Pancreas (tissue), 10 donors: ENCODE measurements around the gene MTUS2. TPM values are rescaled to one million over a fixed set of nuclear protein-coding genes. Genes with fewer than 3 reads are reported as not detected.

Experiments used
- ATAC-seq, 4 donors: fragments of 200-7000 bp; cut with Tn5 transposase; one replicate each; pipeline versions ENCODE4 v1.8.0 to v1.9.1; 2020; ENCODE audit warnings: mild to moderate bottlenecking in 4 of 4, moderate library complexity in 4 of 4
- DNase-seq, 6 donors: peaks; one replicate each; pipeline ENCODE4 v3.0.0-alpha.2; 2020
- FAIRE-seq: peaks from 2 replicates; lab custom pipeline; 2012; peaks lifted over from hg19 to GRCh38; lab: Jason Lieb, UNC
- H3K27ac ChIP-seq, 4 donors: fragments of 200-600 bp; sonication (generic); 1 replicate in 3 of 4; 2 replicates in 1 of 4; pipeline versions ENCODE4 v1.5.0 to v1.8.0; 2020
- H3K27me3 ChIP-seq, 4 donors: fragments of 200-600 bp; one replicate each; pipeline ENCODE4 v1.8.0; 2021
- H3K36me3 ChIP-seq, 3 donors: fragments of 200-600 bp; sonication (generic) in 1 of 3; one replicate each; pipeline versions ENCODE4 v1.5.0 to v1.8.0; 2020 to 2021
- H3K4me1 ChIP-seq, 3 donors: fragments of 200-600 bp; one replicate each; pipeline ENCODE4 v1.8.0; 2021
- H3K4me3 ChIP-seq, 4 donors: fragments of 200-600 bp; sonication (generic) in 2 of 4; one replicate each; pipeline versions ENCODE4 v1.5.0 to v1.8.0; 2020 to 2021
- H3K9me3 ChIP-seq, 4 donors: fragments of 200-600 bp; one replicate each; pipeline ENCODE4 v1.8.0; 2021
- WGBS, 2 donors: extraction: QIAGEN DNeasy Blood & Tissue Kit; methylation state at CpG; one replicate each; pipeline ENCODE4 v1.1.7; 2013; 5-methylcytosine and 5-hydroxymethylcytosine counted together
- intact Hi-C, 3 donors: fragments of 100-400 bp; cut with DNase I; formaldehyde crosslinking; loops; one replicate each; pipeline versions ENCODE4 v1.11.1 to v1.14.2; 2022
- polyA plus RNA-seq, 2 donors: library from polyadenylated mRNA; stranded (reverse); fragments of 200-250 nt; gene quantifications; one replicate each; pipeline ENCODE4 v1.2.3, GENCODE V29; 2013
- total RNA-seq, 6 donors: library from RNA; stranded (reverse); fragmentation: NEBNext Ultra II Directional in 4 of 6; extraction: Animal tissue kit (Norgen Biotek cat#: 25700) in 4 of 6; gene quantifications; one replicate each; pipeline versions ENCODE4 v1.2.1 to v1.2.4, GENCODE V29; 2021 to 2023
- TF ChIP-seq, protein P1 (sequence below), 4 donors: fragments of 200-600 bp; sonication (generic) in 3 of 4; IDR thresholded peaks; one replicate each; pipeline versions ENCODE4 v1.5.0 to v1.8.0; 2021; ENCODE audit warnings: antibody characterized with exemption in 4 of 4
- donor health status: healthy with polysubstance abuse.
- donor health status: DM: no; HTN: no; CAD: no; lungs with moderate emphysema.
- donor health status: DM: no; HTN: no; CAD: no.
- donor health status: control.
- donor health status: control.
- donor health status: Bipolar disorder and iron deficiency.
- donor health status: DM: yes; HTN: yes; CAD: no.
- donor health status: DM: no; HTN: no; CAD: no.
- donor health status: DM: no; HTN: no; CAD: no.
- donor health status: DM: yes; HTN: yes; CAD: no.

MTUS2 gene
- total and polyA plus RNA-seq, 8 donors: 2.2 to 9.0 (median 4.8) TPM

DNA sequence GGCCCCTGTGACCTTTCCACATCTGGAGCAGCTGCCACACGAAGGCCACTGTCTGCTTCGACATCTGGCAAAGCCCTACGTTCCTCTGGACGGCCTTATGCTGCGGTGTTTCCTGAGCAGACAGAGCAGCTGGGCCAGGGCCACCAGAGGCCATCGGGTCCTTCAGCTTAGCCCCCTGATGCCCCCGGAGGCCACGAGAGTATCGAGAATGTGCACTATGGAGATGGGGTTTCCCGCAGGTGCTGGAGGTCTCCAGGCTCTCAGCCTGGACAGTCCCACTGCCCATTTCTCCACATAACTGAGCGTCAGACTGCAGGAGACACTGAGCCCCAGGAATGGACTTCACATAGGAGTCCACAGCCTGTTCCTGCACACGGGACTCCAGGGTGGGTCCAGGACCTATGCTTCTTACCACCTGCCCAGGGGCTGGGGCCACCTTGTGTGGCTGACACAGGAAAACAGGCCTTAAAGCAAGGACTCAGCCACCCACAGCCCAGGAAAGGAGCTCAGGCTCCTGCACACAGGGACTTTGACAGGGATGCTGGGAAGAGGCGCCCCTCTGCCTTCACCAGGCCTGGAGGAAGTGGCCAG, 694.7 kb downstream of the MTUS2 start:
- TF ChIP-seq, protein P1, sequence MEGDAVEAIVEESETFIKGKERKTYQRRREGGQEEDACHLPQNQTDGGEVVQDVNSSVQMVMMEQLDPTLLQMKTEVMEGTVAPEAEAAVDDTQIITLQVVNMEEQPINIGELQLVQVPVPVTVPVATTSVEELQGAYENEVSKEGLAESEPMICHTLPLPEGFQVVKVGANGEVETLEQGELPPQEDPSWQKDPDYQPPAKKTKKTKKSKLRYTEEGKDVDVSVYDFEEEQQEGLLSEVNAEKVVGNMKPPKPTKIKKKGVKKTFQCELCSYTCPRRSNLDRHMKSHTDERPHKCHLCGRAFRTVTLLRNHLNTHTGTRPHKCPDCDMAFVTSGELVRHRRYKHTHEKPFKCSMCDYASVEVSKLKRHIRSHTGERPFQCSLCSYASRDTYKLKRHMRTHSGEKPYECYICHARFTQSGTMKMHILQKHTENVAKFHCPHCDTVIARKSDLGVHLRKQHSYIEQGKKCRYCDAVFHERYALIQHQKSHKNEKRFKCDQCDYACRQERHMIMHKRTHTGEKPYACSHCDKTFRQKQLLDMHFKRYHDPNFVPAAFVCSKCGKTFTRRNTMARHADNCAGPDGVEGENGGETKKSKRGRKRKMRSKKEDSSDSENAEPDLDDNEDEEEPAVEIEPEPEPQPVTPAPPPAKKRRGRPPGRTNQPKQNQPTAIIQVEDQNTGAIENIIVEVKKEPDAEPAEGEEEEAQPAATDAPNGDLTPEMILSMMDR (IDR thresholded peaks at IDR 0.05): no peak
- no peaks in the 10 kb centered on the region for H3K4me1 ChIP-seq
- no peaks in the 10 kb centered on the region for H3K27me3 ChIP-seq
- WGBS, 2 donors: 77 to 86% methylated on average over 13 of the region's 13 CpGs
- no peak overlapping the region for H3K27ac ChIP-seq
- no peak for FAIRE-seq
- peak in 1 of 6 donors; percentile 31 for DNase-seq
- no peaks in the 10 kb centered on the region for H3K9me3 ChIP-seq
- no peak overlapping the region for H3K4me3 ChIP-seq
- no peak for ATAC-seq
- intact Hi-C loops: loop anchor here in 2 of 3 donors (5.0 to 10.0 kb wide), 2 partner anchors 192 to 600 kb away; no protein-coding TSS in a partner anchor
- H3K36me3 ChIP-seq: peaks cover 0 to 58% (median 24%) of the 10 kb centered on the region in 3 donors

DNA sequence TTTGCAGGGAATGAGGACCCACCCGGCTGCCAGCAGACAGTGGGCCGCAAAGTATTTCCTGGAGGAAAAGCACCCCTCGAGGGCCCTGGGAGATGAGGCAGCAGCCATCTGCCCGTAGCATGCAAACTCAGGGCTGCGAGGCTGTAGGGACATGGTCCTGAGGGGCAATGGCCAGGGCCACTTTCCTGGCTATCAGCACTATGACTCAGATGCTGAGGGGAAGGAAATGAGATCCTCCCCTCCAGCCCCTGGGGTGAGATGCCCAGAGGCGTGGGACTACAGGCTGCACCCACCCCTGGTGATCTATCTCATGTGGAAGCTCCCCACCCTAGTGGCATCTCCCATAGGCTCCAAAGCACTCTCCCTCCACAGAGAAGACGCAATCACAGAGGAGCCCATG, 695.2 kb downstream of the MTUS2 start:
- H3K4me3 ChIP-seq: no peak overlapping the region
- DNase-seq (peak in 1 of 6 donors; percentile 34), FAIRE-seq (no peak), ATAC-seq (no peak)
- TF ChIP-seq, protein P1 (IDR thresholded peaks at IDR 0.05): no peak
- no peaks in the 10 kb centered on the region for H3K27me3 ChIP-seq
- peaks cover 0 to 58% (median 24%) of the 10 kb centered on the region in 3 donors for H3K36me3 ChIP-seq
- intact Hi-C loops: loop anchor here in 1 of 3 donors (10.0 kb wide), 1 partner anchor 599 kb away; no protein-coding TSS in a partner anchor
- no peak overlapping the region for H3K27ac ChIP-seq
- H3K9me3 ChIP-seq: no peaks in the 10 kb centered on the region
- no peaks in the 10 kb centered on the region for H3K4me1 ChIP-seq
- 94 to 96% methylated on average over 7 of the region's 7 CpGs for WGBS, 2 donors

DNA sequence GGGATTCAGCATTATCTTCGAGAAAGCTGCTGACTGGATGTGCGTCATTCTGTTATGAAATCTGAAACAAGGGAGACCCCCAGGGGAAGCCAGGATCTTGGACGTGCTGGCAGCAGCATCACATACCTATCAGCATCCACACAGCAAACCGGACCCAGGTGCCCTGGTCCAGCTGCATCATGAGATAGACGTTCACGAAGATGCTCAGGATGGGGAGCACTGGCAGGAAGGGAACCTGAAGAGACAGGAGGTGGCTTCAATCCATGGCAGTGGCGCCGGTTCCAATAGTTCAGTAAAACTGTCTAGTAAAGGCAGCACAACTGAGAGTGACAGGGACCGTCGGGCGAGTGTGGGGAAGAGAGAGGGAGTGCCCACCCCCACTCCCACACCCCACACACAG, 695.9 kb downstream of the MTUS2 start:
- Histone ChIP-seq H3K27ac (no peak overlapping the region), H3K27me3 (no peaks in the 10 kb centered on the region), H3K4me3 (no peak overlapping the region), H3K4me1 (no peaks in the 10 kb centered on the region), H3K36me3 (peaks cover 0 to 58% (median 24%) of the 10 kb centered on the region in 3 donors), H3K9me3 (no peaks in the 10 kb centered on the region)
- ATAC-seq: no peak
- TF ChIP-seq, protein P1 (IDR thresholded peaks at IDR 0.05): no peak
- DNase-seq: peak in 1 of 6 donors; percentile 26
- WGBS, 2 donors: 93 to 94% methylated on average over 11 of the region's 11 CpGs
- intact Hi-C loops: loop anchor here in 1 of 3 donors (10.0 kb wide), 1 partner anchor 599 kb away; no protein-coding TSS in a partner anchor
- FAIRE-seq: no peak

DNA sequence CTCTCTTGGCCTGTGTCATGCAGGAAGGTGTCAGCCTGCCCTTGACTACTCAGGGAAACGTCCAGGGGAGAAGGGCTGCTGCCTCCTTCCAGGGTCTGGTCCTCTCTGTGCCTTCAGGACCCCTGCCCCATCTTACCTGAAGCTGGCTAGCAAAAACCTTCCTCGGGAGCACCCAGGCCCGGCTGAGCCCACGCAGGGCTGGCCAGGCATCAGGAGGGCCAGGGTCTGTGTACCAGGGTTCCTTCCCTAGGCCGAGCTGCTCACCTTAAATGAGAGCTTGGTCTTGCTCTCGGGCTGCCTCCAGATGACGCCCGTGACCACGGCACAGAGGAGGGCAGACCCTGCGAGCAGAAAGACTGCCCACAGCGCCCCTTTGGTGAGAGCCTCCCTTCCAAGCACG, 696.7 kb downstream of the MTUS2 start:
- no peak for ATAC-seq
- Histone ChIP-seq H3K4me3 (no peak overlapping the region), H3K27ac (no peak overlapping the region), H3K27me3 (no peaks in the 10 kb centered on the region), H3K36me3 (peaks cover 0 to 55% (median 24%) of the 10 kb centered on the region in 3 donors), H3K4me1 (no peaks in the 10 kb centered on the region), H3K9me3 (no peaks in the 10 kb centered on the region)
- intact Hi-C loops: loop anchor here in 1 of 3 donors (10.0 kb wide), 1 partner anchor 598 kb away; no protein-coding TSS in a partner anchor
- TF ChIP-seq, protein P1 (IDR thresholded peaks at IDR 0.05): no peak
- no peak for FAIRE-seq
- 93 to 94% methylated on average over 12 of the region's 12 CpGs for WGBS, 2 donors
- peak in 1 of 6 donors; percentile 35 for DNase-seq

DNA sequence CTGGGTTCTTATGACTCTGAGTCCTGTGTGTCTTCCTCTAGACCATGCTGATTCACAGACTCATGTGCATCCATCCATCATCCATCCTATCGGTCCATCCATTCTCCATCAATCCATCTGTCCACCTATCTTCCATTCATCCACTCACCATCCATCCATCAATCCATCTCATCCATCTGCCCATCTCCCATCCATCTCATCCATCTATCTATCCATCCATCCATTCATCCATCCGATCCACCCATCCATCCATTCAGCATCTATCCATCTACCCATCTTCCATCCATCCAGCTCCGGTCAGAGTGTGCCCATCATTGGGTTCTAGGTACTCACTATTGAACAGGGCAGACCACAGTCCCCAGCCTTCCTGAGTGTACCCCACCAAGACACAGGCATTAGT, 699.8 kb downstream of the MTUS2 start:
- whole genome bisulfite sequencing, 2 donors: 89 to 94% methylated on average over 3 of the region's 3 CpGs

More for the DNA sequence above, 699.8 kb downstream of the MTUS2 start:
- no peaks in the 10 kb centered on the region for H3K27me3 ChIP-seq
- FAIRE-seq (no peak), DNase-seq (no peak), ATAC-seq (no peak)
- H3K36me3 ChIP-seq: peaks cover 0 to 44% (median 21%) of the 10 kb centered on the region in 3 donors
- H3K27ac ChIP-seq: no peak overlapping the region
- TF ChIP-seq, protein P1 (IDR thresholded peaks at IDR 0.05): no peak
- intact Hi-C loops: loop anchor here in 1 of 3 donors (10.0 kb wide), 1 partner anchor 595 kb away; no protein-coding TSS in a partner anchor
- H3K4me1 ChIP-seq: no peaks in the 10 kb centered on the region
- no peaks in the 10 kb centered on the region for H3K9me3 ChIP-seq
- no peak overlapping the region for H3K4me3 ChIP-seq
